RWPE1 (cell line): ENCODE data around the gene EPHA10.

Experiments used
- CTCF ChIA-PET: fragments of 350-600 bp; sonication (Branson Sonifier 250); formaldehyde crosslinking; extraction: SDS; loops from one replicate; lab custom pipeline; 2021; lab: Yijun Ruan, JAX
- POLR2A ChIA-PET: fragments of 400-600 bp; formaldehyde crosslinking; extraction: SDS; loops from one replicate; lab custom pipeline; 2020; ENCODE audit warnings: antibody characterized with exemption; ENCODE audit not compliant: low non-redundant PET; lab: Yijun Ruan, JAX
- DNase-seq: peaks from one replicate; pipeline ENCODE4 v3.0.0; 2012; ENCODE audit warnings: low spot score
- H3K27ac ChIP-seq: fragments of 450-650 bp; 2 replicates; pipeline ENCODE4 v1.5.1; 2017
- CTCF ChIP-seq: fragments of 450-650 bp; conservative IDR thresholded peaks from 2 replicates; pipeline ENCODE4 v1.5.1; 2017; ENCODE audit warnings: low read depth, mild to moderate bottlenecking

EPHA10 gene

GRCh38 chr1:37666241-37666867 lies 98.6 kb downstream of the EPHA10 start:
- no peak overlapping the region for H3K27ac ChIP-seq
- ChIA-PET CTCF (no interaction called here), POLR2A (no interaction called here)
- no peak for DNase-seq
- TF ChIP-seq CTCF, result no peak
